K562 (cell line): ENCODE data around the gene CTPS2. TPM values are rescaled to one million over a fixed set of nuclear protein-coding genes. Genes with fewer than 3 reads are reported as not detected.
A peak's percentile ranks its signal among the peaks of the same experiment; 100 is the strongest.

Experiments
- ATAC-seq: fragments of 200-7000 bp; cut with Tn5 transposase; 3 replicates; pipeline ENCODE4 v1.9.1; 2020; ENCODE audit warnings: moderate library complexity
- BruUV-seq: library from RNA; stranded (reverse); fragments of 400-500 nt; replicated peaks from 2 replicates; lab custom pipeline; 2021; lab: Mats Ljungman, UMichigan
- CTCF ChIA-PET: fragments of 300-600 bp; formaldehyde crosslinking; extraction: SDS; loops from one replicate; lab custom pipeline; 2021; ENCODE audit warnings: low intra/inter-chr PET ratio; lab: Yijun Ruan, JAX
- POLR2A ChIA-PET: fragments of 300-600, 350-650 bp; sonication (Branson Sonifier 250); formaldehyde crosslinking; extraction: SDS; loops from one replicate; lab custom pipeline; 2021; ENCODE audit warnings: antibody characterized with exemption, inconsistent platforms; lab: Yijun Ruan, JAX
- DNase-seq, 4 experiments: peaks; one replicate each; pipeline versions ENCODE4 v3.0.0 to v3.0.0-alpha.2; 2011 to 2018; ENCODE audit warnings: low spot score in 3 of 4, mixed read lengths in 3 of 4; ENCODE audit errors: extremely low read depth in 1 of 4
- FAIRE-seq: peaks from 2 replicates; lab custom pipeline; 2011; peaks lifted over from hg19 to GRCh38; lab: Jason Lieb, UNC
- H2AFZ ChIP-seq: 2 replicates; pipeline ENCODE4 v1.6.0; 2011; ENCODE audit warnings: low read depth, low read length, control low read depth, inconsistent platforms
- H3K27ac ChIP-seq: fragments of 200-600 bp; 3 replicates; pipeline ENCODE4 v1.8.0; 2011; ENCODE audit warnings: low read depth, mild to moderate bottlenecking, control low read depth, inconsistent platforms, low read length, moderate library complexity, mixed read lengths; ENCODE audit errors: extremely low read depth
- H3K27me3 ChIP-seq, 2 experiments: fragments of 300-600 bp in 1 of 2; 2 replicates in 1 of 2; 3 replicates in 1 of 2; pipeline versions ENCODE4 v1.6.0 to v1.8.0; 2011; ENCODE audit warnings: inconsistent platforms in 2 of 2, low read length in 2 of 2, mild to moderate bottlenecking in 1 of 2, mixed read lengths in 1 of 2, moderate library complexity in 1 of 2; ENCODE audit not compliant: control insufficient read depth in 2 of 2, insufficient read depth in 2 of 2
- H3K36me3 ChIP-seq: fragments of 300-600 bp; 3 replicates; pipeline ENCODE4 v1.8.0; 2011; ENCODE audit warnings: mild to moderate bottlenecking, low read length, inconsistent platforms; ENCODE audit not compliant: control insufficient read depth, insufficient read depth
- H3K4me1 ChIP-seq, 2 experiments: fragments of 200-600 bp in 1 of 2; replicated peaks in 1 of 2; 2 replicates in 1 of 2; 3 replicates in 1 of 2; pipeline versions ENCODE4 v1.5.1 to v1.8.0; 2011; ENCODE audit warnings: inconsistent platforms in 2 of 2, low read length in 2 of 2, mild to moderate bottlenecking in 1 of 2, mixed read lengths in 1 of 2, moderate library complexity in 1 of 2; ENCODE audit not compliant: control insufficient read depth in 2 of 2, insufficient read depth in 2 of 2
- H3K4me2 ChIP-seq: 2 replicates; pipeline ENCODE4 v1.6.1; 2011; ENCODE audit warnings: low read length, control low read depth, inconsistent platforms, mixed read lengths; ENCODE audit not compliant: insufficient read depth
- H3K4me3 ChIP-seq: fragments of 200-600 bp; sonication (generic), shearing (Covaris generic); 2 replicates; pipeline ENCODE4 v1.5.1; 2016; ENCODE audit warnings: control low read depth, inconsistent platforms
- H3K79me2 ChIP-seq: fragments of 200-600 bp; 3 replicates; pipeline ENCODE4 v1.8.0; 2011; ENCODE audit warnings: low read length, inconsistent platforms; ENCODE audit not compliant: control insufficient read depth, insufficient read depth
- H3K9ac ChIP-seq, 2 experiments: 2 replicates each; pipeline versions ENCODE4 v1.6.0 to v1.6.1; 2011; ENCODE audit warnings: low read depth in 2 of 2, low read length in 2 of 2, control low read depth in 1 of 2, inconsistent platforms in 1 of 2, mild to moderate bottlenecking in 1 of 2, mixed read lengths in 1 of 2; ENCODE audit not compliant: insufficient read depth in 1 of 2
- H3K9me1 ChIP-seq: one replicate; pipeline ENCODE4 v1.6.0; 2011; ENCODE audit warnings: inconsistent platforms, mild to moderate bottlenecking, low read length, moderate library complexity; ENCODE audit not compliant: control insufficient read depth, insufficient read depth
- H3K9me3 ChIP-seq: replicated peaks from 2 replicates; pipeline ENCODE4 v1.5.1; 2011; ENCODE audit warnings: low read depth, low read length, inconsistent platforms; ENCODE audit not compliant: control insufficient read depth, insufficient read depth
- H4K20me1 ChIP-seq: replicated peaks from 2 replicates; pipeline ENCODE4 v1.6.1; 2011; ENCODE audit warnings: low read length, inconsistent platforms, mixed read lengths; ENCODE audit not compliant: control insufficient read depth, insufficient read depth
- ARID1B ChIP-seq: fragments of 450-650 bp; IDR thresholded peaks from 2 replicates; pipeline ENCODE4 v1.6.1; 2016; ENCODE audit warnings: antibody characterized with exemption, mild to moderate bottlenecking, inconsistent platforms
- BMI1 ChIP-seq: fragments of 150-350 bp; IDR thresholded peaks from 2 replicates; pipeline ENCODE4 v1.6.1; 2014; ENCODE audit warnings: low read length
- C11orf30 ChIP-seq: fragments of 450-650 bp; IDR thresholded peaks from 2 replicates; pipeline ENCODE4 v1.6.1; 2016; ENCODE audit warnings: low read depth, mild to moderate bottlenecking
- CBX1 ChIP-seq: sonication (generic); IDR thresholded peaks from 2 replicates; pipeline ENCODE4 v1.6.1; 2016; ENCODE audit warnings: antibody characterized with exemption, low read depth, mild to moderate bottlenecking
- CREM ChIP-seq: IDR thresholded peaks from 2 replicates; pipeline ENCODE4 v1.6.1; 2014; ENCODE audit warnings: antibody characterized with exemption, low read depth
- ELF1 ChIP-seq: fragments of 200-800 bp; sonication (Bioruptor generic); IDR thresholded peaks from 2 replicates; pipeline ENCODE4 v1.6.1; 2016; ENCODE audit warnings: missing genetic modification characterization, missing compliant biosample characterization
- FOXM1 ChIP-seq, 2 experiments: fragments of 450-650 bp in 1 of 2; sonication (generic) in 1 of 2; formaldehyde crosslinking in 1 of 2; IDR thresholded peaks; 2 replicates each; pipeline versions ENCODE4 v1.6.1 to v1.9.0; 2017 to 2022; ENCODE audit warnings: low read depth in 2 of 2, mild to moderate bottlenecking in 2 of 2, missing genetic modification reagents in 1 of 2, moderate library complexity in 1 of 2
- HMG20A ChIP-seq: fragments of 450-650 bp; formaldehyde crosslinking; conservative IDR thresholded peaks from 2 replicates; pipeline ENCODE4 v1.4.0; 2020; ENCODE audit warnings: mild to moderate bottlenecking, mixed read lengths
- KAT8 ChIP-seq: fragments of 450-650 bp; IDR thresholded peaks from 2 replicates; pipeline ENCODE4 v1.6.1; 2016; ENCODE audit warnings: low read depth, mild to moderate bottlenecking
- KDM1A ChIP-seq, 2 experiments: fragments of 450-650 bp; IDR thresholded peaks; 2 replicates each; pipeline ENCODE4 v1.6.1; 2016; ENCODE audit warnings: mild to moderate bottlenecking in 2 of 2
- MAFF ChIP-seq: IDR thresholded peaks from 2 replicates; pipeline ENCODE4 v1.6.1; 2012; ENCODE audit warnings: low read length, improper control_type of control experiment
- MAFG ChIP-seq: fragments of 450-650 bp; conservative IDR thresholded peaks from 2 replicates; pipeline ENCODE4 v1.6.1; 2016; ENCODE audit warnings: missing genetic modification characterization, missing compliant biosample characterization
- MEIS2 ChIP-seq: fragments of 450-650 bp; IDR thresholded peaks from 2 replicates; pipeline ENCODE4 v1.6.1; 2014; ENCODE audit warnings: mild to moderate bottlenecking; ENCODE audit not compliant: partially characterized antibody
- PTRF ChIP-seq: fragments of 450-650 bp; IDR thresholded peaks from 2 replicates; pipeline ENCODE4 v1.6.1; 2016; ENCODE audit warnings: mild to moderate bottlenecking, missing genetic modification characterization, missing compliant biosample characterization
- RFX7 ChIP-seq: fragments of 250-450 bp; sonication (Bioruptor Pico); IDR thresholded peaks from 2 replicates; pipeline ENCODE4 v1.5.1; 2021; ENCODE audit warnings: mild to moderate bottlenecking
- SRSF1 ChIP-seq: fragments of 200-400 bp; formaldehyde crosslinking; IDR thresholded peaks from 2 replicates; pipeline ENCODE4 v1.6.1; 2017; ENCODE audit warnings: mild to moderate bottlenecking, low read depth, low read length, moderate library complexity
- ZKSCAN1 ChIP-seq: fragments of 150-350 bp; IDR thresholded peaks from 2 replicates; pipeline ENCODE4 v1.6.1; 2016; ENCODE audit warnings: low read depth, low read length
- ZNF316 ChIP-seq: fragments of 450-650 bp; IDR thresholded peaks from 2 replicates; pipeline ENCODE4 v1.6.1; 2016
- ZNF583 ChIP-seq: fragments of 250-450 bp; sonication (Bioruptor Pico); IDR thresholded peaks from 2 replicates; pipeline ENCODE4 v1.4.0; 2020
- ZNF696 ChIP-seq: fragments of 250-450 bp; sonication (Bioruptor Pico); conservative IDR thresholded peaks from 2 replicates; pipeline ENCODE4 v1.4.0; 2020; ENCODE audit warnings: mild to moderate bottlenecking, moderate library complexity
- WGBS: fragments of 100-300 bp; shearing (Covaris generic); methylation state at CpG from one replicate; pipeline ENCODE4 v1.1.6; 2016; ENCODE audit warnings: low coverage, mixed read lengths; ENCODE audit not compliant: insufficient coverage; ENCODE audit errors: missing lambda C conversion rate; 5-methylcytosine and 5-hydroxymethylcytosine counted together
- in situ Hi-C: fragments of 300-500 bp; cut with MboI; formaldehyde crosslinking; loops from 4 replicates; pipeline ENCODE4 v1.15.0; 2018; ENCODE audit warnings: inconsistent platforms, mixed read lengths
- intact Hi-C: fragments of 100-400 bp; cut with micrococcal nuclease; formaldehyde crosslinking; loops from 2 replicates; pipeline ENCODE4 v1.14.2; 2022
- polyA plus RNA-seq, 8 experiments: library from polyadenylated mRNA; depleted of rRNA in 4 of 8; stranded (reverse) in 5 of 8; unstranded in 3 of 8; fragments of >200 nt; fragmentation: Nextera tagmentation in 2 of 8; fragmentation: Illumina TruSeq in 1 of 8; extraction: Ambion mirVana in 2 of 8; extraction: Trizol in 1 of 8; gene quantifications; 2 replicates each; pipeline versions ENCODE4 v1.2.1 to v1.2.3, GENCODE V29; 2011 to 2014; ENCODE audit warnings: inconsistent platforms in 1 of 8, missing spikeins in 1 of 8
- total RNA-seq, 7 experiments: library from RNA; depleted of rRNA in 6 of 7; stranded (reverse); fragments of >200 nt in 6 of 7; fragmentation: Illumina TruSeq in 2 of 7; extraction: Trizol in 2 of 7; gene quantifications; 2 replicates each; pipeline versions ENCODE4 v1.2.1 to v1.2.3, GENCODE V29; 2011 to 2021; ENCODE audit warnings: low replicate concordance in 1 of 7

The CTPS2 gene
- total and polyA plus RNA-seq, 9 of the 15 experiments (the other 6 are each of a cell fraction or from before 2014, with no cell fraction given): 5.4 to 19.5 (median 14.1) TPM

GRCh38 chrX:16651391-16652024 lies 61.0 kb downstream of the CTPS2 start:
- no peak overlapping the region for H3K9ac ChIP-seq
- intact Hi-C loops: no loop called here
- ATAC-seq (no peak), FAIRE-seq (no peak), DNase-seq (no peak)
- no peaks in the 10 kb centered on the region for H3K27me3 ChIP-seq
- CTCF ChIA-PET: no interaction called here
- in situ Hi-C loops: loop anchor here (25.0 kb wide), 1 partner anchor 389 kb away; no protein-coding TSS in a partner anchor
- H3K27ac ChIP-seq: no peak overlapping the region
- no peak overlapping the region for H3K4me3 ChIP-seq
- no TSS peak for BruUV-seq
- H3K4me1 ChIP-seq: no peaks in the 10 kb centered on the region
- no peaks in the 10 kb centered on the region for H3K9me1 ChIP-seq
- no peak overlapping the region for H3K4me2 ChIP-seq
- H3K36me3 ChIP-seq: no peaks in the 10 kb centered on the region
- H3K79me2 ChIP-seq: no peaks in the 10 kb centered on the region
- H2AFZ ChIP-seq: no peak overlapping the region
- TF ChIP-seq MAFG (tag) (peak; percentile 30; the same call in 1 of the 2 replicates), ZNF316 (peak; percentile 69), MAFF (0 out of 2 replicates have a peak, but pooled peaks have one; percentile 12), CBX1 (no peak), C11orf30 (peak; percentile 52)
- TF ChIP-seq, all 486 proteins: peak for 4
- H3K9me3 ChIP-seq: no peaks in the 10 kb centered on the region
- no peaks in the 10 kb centered on the region for H4K20me1 ChIP-seq
- POLR2A ChIA-PET: no interaction called here
- WGBS: 71% methylated on average over 4 of the region's 4 CpGs

GRCh38 chrX:16649858-16650257 lies 62.6 kb downstream of the CTPS2 start, which contains the start of gene S100G:
S100G (plus strand) TSS chrX:16650158; CDS start chrX:16651007, 849 bp downstream.
- no TSS peak for BruUV-seq
- FAIRE-seq (no peak), ATAC-seq (no peak), DNase-seq (no peak)
- Histone ChIP-seq H3K4me1 (no peaks in the 10 kb centered on the region), H3K9me1 (no peaks in the 10 kb centered on the region), H3K36me3 (no peaks in the 10 kb centered on the region), H3K4me3 (no peak within 1 kb of the TSS), H3K27me3 (no peaks in the 10 kb centered on the region), H2AFZ (no peak within 1 kb of the TSS), H3K9me3 (no peaks in the 10 kb centered on the region), H3K79me2 (no peaks in the 10 kb centered on the region), H3K27ac (no peak within 1 kb of the TSS)
- intact Hi-C loops: no loop called here
- CTCF ChIA-PET: no interaction called here
- in situ Hi-C loops: loop anchor here (25.0 kb wide), 1 partner anchor 388 kb away; no protein-coding TSS in a partner anchor
- TF ChIP-seq PTRF (tag) (no peak), HMG20A (CRISPR knock-in tag) (no peak), KDM1A (IDR thresholded peaks at IDR 0.05) (no peak), ZNF583 (CRISPR knock-in tag) (no peak), ZKSCAN1 (no peak), FOXM1 (IDR thresholded peaks at IDR 0.05; ENCODE audit: low read depth) (no peak), FOXM1 (CRISPR knock-in tag; IDR thresholded peaks at IDR 0.05; ENCODE audit: low read depth) (no peak), RFX7 (CRISPR knock-in tag) (no peak), KAT8 (no peak), SRSF1 (no peak), ZNF696 (CRISPR knock-in tag) (no peak), ARID1B (no peak), ELF1 (tag) (no peak), MEIS2 (no peak), BMI1 (no peak), CREM (no peak)
- TF ChIP-seq, all 486 proteins: peak for 0
- POLR2A ChIA-PET: no interaction called here
- H3K9ac ChIP-seq: no peak within 1 kb of the TSS
- 93% methylated on average over 4 of the region's 4 CpGs for WGBS
- no peak within 1 kb of the TSS for H3K4me2 ChIP-seq
- H4K20me1 ChIP-seq: no peaks in the 10 kb centered on the region
